Astrocyte of the cerebellum (primary cell): ENCODE data around the gene MYT1.
"Not testable (repeated sequence)": the region's sequence is repeated elsewhere in the genome, so short reads cannot be mapped to it uniquely, and the experiment has no call there.

Experiments
- DNase-seq: peaks from one replicate; pipeline ENCODE4 v3.0.0-alpha.2; 2011; ENCODE audit warnings: low read depth
- H3K4me3 ChIP-seq: 2 replicates; pipeline ENCODE4 v1.5.1; 2011; ENCODE audit warnings: mild to moderate bottlenecking, low read depth, low read length, moderate library complexity
- CTCF ChIP-seq: IDR thresholded peaks from 2 replicates; pipeline ENCODE4 v1.5.1; 2012; ENCODE audit warnings: low read length, low read depth, moderate library complexity, mild to moderate bottlenecking; ENCODE audit errors: missing control alignments
- in situ Hi-C: cut with HindIII; loops from 2 replicates; pipeline ENCODE4 v1.10.0; 2017; ENCODE audit warnings: low sequenced_read_pairs

MYT1 gene

DNA sequence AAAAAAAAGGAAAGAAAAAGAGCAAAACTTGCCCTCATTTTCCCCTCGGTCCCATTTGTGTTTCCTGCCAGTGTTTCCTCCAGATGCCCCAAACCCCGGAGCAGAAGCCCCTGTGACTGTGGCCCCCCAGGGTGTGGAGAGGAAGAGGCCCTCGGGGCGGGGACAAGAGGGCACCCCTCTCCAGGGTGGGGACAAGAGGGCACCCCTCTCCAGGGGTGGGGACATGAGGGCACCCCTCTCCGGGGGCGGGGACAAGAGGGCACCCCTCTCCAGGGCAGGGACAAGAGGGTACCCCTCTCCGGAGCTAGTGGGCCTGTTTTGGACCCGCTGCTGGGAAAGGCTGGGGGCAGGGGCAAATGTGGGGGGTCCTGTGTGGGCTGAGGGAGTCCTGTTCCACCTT lies 13.1 kb downstream of the MYT1 start:
- TF ChIP-seq CTCF: no peak
- DNase-seq: no peak
- no peak overlapping the region for H3K4me3 ChIP-seq
- in situ Hi-C loops: no loop called here

DNA sequence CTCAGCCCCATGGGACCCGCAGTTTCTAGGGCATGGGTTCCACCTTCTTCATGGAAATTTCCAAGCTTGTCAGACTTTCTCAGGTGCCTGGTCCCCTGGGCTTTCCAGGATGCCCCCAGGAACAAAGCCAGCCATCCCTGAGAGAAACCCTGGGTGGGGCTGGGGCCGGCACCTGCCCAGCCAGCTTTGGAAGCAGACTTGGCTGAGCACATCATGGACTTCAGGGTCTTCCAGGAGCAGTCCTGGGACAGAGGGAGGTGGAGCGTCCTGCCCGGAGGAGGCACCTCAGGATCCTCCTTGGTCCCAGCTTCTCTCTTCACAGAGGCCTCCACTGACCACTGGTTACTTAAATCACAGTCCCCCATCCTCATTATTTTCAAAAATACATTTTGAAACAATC lies 13.5 kb downstream of the MYT1 start:
- no peak for TF ChIP-seq CTCF
- DNase-seq: no peak
- no peak overlapping the region for H3K4me3 ChIP-seq
- in situ Hi-C loops: no loop called here

GRCh38 chr20:64178925-64179324 lies 14.7 kb downstream of the MYT1 start:
- in situ Hi-C loops, DNase-seq: not testable (repeated sequence)

DNA sequence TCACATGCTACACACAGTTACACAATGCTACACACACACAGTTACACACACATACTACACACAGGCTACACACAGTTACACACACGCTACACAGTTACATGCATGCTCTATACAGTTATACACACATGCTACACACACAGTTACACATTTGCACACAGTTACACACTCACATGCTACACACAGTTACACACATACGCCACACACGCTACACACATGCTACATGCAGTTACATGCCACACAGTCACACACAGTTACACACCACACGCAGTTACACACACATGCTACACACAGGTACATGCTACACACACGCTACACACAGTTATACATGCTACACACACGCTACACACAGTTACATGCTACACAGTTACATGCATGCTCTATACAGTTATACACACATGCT lies 15.6 kb downstream of the MYT1 start:
- no peak for TF ChIP-seq CTCF
- no peak overlapping the region for H3K4me3 ChIP-seq
- DNase-seq: no peak
- in situ Hi-C loops: no loop called here

More at GRCh38 chr20:64178925-64179324, 14.7 kb downstream of the MYT1 start:
- not testable (repeated sequence) for H3K4me3 ChIP-seq

DNA sequence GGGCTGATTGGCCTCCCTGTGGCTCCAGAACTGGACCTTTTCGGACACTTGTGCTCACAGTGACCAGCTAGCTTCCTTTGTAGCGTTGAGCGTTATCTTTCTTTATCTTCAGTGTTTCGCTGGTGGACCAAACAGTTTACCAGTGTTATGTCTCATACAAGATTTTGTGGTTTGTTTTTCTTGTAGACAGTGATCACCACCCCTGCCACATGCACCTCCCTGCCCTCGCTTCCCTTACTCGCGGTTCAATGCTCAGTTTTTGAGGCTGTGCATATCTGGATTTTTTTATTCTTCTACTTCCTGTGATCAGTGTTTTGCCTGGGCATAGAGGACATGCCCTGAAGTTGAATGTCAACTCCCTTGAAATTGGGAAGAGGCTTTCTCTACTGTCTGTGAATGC lies 16.4 kb downstream of the MYT1 start:
- no peak for TF ChIP-seq CTCF
- in situ Hi-C loops: no loop called here
- H3K4me3 ChIP-seq: no peak overlapping the region
- DNase-seq: no peak

- H3K4me3 ChIP-seq: no peak overlapping the region
- in situ Hi-C loops: no loop called here
- TF ChIP-seq CTCF: no peak
- no peak for DNase-seq
Observed at GRCh38 chr20:64181391-64181790, 17.1 kb downstream of the MYT1 start.

GRCh38 chr20:64182146-64182865 lies 18.1 kb downstream of the MYT1 start:
- no peak overlapping the region for H3K4me3 ChIP-seq
- in situ Hi-C loops: no loop called here
- no peak for TF ChIP-seq CTCF
- no peak for DNase-seq
